ENCODE results near the gene TGFBR3L. TPM values are rescaled to one million over a fixed set of nuclear protein-coding genes. Genes with fewer than 3 reads are reported as not detected.
"Not testable (repeated sequence)": the region's sequence is repeated elsewhere in the genome, so short reads cannot be mapped to it uniquely, and the experiment has no call there.

The TGFBR3L gene
- total RNA-seq, 1 donor from 2014 or later = 2.2 TPM

- no peak for DNase-seq (ENCODE audit: low spot score)
Measured at GRCh38 chr19:7959211-7959610, 44.6 kb downstream of the TGFBR3L start.

DNA sequence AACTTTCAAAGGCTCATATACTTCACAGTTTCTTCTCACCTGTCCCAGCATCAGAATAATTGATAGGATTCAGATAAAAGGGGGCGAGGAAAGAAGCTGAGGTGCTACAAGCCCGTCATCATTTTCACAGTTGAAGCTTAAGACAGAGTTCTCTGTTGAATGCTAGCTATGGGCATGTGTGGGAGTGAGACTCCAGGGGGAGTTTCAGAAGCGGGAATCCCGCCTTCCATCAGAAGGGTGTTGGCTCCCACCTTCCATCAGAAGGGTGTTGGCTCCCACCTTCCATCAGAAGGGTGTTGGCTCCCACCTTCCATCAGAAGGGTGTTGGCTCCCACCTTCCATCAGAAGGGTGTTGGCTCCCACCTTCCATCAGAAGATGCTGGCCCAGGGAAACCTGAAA lies 46.5 kb downstream of the TGFBR3L start:
- not testable (repeated sequence) for DNase-seq (ENCODE audit: low spot score)

GRCh38 chr19:7961920-7962626 lies 47.4 kb downstream of the TGFBR3L start:
- no peak for DNase-seq (ENCODE audit: low spot score)

GRCh38 chr19:7962644-7963268 lies 48.1 kb downstream of the TGFBR3L start:
- DNase-seq (ENCODE audit: low spot score) = no peak

DNA sequence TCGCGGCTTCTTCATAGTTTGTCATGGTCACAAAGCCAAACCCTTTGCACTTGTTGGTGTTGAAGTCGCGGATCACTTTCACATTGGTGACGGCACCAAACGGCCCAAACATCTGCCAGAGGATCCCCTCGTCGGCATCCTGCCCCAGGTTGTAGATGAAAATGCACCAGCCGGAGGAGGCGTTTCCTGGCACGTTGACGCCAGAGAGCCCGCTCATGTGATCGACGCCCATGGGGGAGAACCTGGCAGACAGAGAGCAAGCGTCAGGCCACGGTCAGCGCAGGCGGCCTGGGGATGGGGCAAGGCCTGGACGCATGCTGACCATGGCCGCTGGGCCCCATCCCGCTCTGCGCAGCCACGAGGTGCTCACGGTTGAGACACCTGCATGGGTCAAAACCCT lies 48.9 kb downstream of the TGFBR3L start:
- no peak for DNase-seq (ENCODE audit: low spot score)

DNA sequence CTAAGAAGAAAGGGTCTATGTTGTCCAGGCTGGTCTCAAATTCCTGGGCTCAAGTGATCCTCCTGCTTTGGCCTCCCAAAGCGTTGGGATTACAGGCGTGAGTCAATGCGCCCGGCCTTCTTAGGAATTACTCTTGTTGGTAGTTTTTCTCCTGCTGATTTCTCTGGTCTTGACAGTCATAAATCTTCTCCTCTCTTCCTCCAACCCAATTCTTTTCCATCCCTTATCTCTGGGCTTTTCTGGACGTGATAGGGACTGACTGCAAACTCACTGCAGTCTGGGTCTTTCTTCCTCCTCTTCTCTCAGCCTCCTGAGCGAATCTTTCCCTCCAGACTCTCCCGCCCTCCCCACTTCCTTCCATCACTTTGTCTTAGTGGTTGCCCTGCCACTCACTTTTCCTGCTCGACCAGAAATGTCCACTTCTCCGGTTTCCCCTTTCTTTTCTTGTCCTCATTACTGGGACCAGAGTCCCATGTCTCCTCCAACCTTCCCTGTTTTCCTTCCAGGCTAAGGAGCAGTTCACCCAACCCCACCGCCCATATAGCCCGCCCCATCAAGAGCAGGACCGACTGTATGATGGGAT lies 50.7 kb downstream of the TGFBR3L start:
- no peak for DNase-seq (ENCODE audit: low spot score)

- DNase-seq (ENCODE audit: low spot score) = no peak
Measured at GRCh38 chr19:7965921-7966665, 51.5 kb downstream of the TGFBR3L start.

DNA sequence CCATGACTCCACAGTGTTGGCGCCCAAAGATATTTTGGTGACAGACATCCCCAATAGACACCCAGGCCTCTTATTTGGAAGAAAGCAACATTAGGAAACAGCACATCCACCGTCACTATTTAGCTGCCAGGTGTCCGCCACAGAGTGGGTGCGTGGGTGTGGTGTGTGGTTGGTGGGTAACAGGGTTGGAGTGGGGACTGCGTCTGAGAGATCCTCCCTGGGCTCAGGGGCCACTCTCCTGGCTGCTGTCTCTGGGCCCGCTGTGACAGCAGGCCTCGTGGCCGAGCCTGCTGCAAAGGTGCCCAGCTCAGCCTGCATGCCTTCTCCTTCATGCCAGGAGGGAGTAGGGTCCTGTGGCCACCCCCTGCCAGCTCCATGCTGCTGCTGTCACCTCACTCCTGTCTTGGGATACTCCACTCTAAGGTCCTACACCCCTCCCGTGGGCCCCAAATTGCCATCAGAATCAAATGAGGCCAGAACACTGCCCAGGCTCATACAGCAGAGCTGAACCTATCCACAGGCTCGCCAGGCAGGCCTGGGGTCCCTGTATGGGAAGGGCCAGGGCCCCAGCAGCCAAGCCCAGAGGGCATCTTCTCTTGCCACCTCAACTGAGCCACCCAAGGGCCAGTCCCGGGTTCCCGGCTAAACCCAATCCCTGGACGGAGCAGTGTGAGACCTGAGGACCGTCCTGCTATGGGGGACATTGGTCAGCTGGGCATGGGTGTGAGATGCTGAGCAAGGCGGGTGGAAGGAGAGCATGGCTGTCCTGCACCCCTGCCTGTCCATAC lies 53.6 kb downstream of the TGFBR3L start:
- DNase-seq (ENCODE audit: low spot score) = no peak

Other genes with a start within 250 kb of the TGFBR3L start
- not detected for gene RETN, start 245.8 kb upstream of the TGFBR3L start, total RNA-seq
- not detected for gene MCEMP1, start 237.7 kb upstream of the TGFBR3L start, total RNA-seq
- gene TRAPPC5, start 234.0 kb upstream of the TGFBR3L start, total RNA-seq = 80.8 TPM
- not detected for gene FCER2, start 212.7 kb upstream of the TGFBR3L start, total RNA-seq
- gene CLEC4G, start 182.7 kb upstream of the TGFBR3L start, total RNA-seq = 0.57 TPM
- 3.3 TPM for gene CD209, start 167.3 kb upstream of the TGFBR3L start, total RNA-seq
- gene CLEC4M, start 151.6 kb upstream of the TGFBR3L start, total RNA-seq = not detected
- 15.9 TPM for gene EVI5L, start 84.6 kb upstream of the TGFBR3L start, total RNA-seq
- 2.0 TPM for gene PRR36, start 40.4 kb upstream of the TGFBR3L start, total RNA-seq
- 8.5 TPM for gene LRRC8E, start 26.3 kb upstream of the TGFBR3L start, total RNA-seq
- 35.1 TPM for gene MAP2K7, start 11.0 kb upstream of the TGFBR3L start, total RNA-seq
- gene SNAPC2, start 5.5 kb downstream of the TGFBR3L start, total RNA-seq = 21.0 TPM
- 2.2 TPM for gene CTXN1, start 11.3 kb downstream of the TGFBR3L start, total RNA-seq
- 78.3 TPM for gene TIMM44, start 28.8 kb downstream of the TGFBR3L start, total RNA-seq
- 77.9 TPM for gene ELAVL1, start 90.8 kb downstream of the TGFBR3L start, total RNA-seq
- gene CCL25, start 137.9 kb downstream of the TGFBR3L start, total RNA-seq = not detected
- gene FBN3, start 234.8 kb downstream of the TGFBR3L start, total RNA-seq = not detected

Data from ureter (tissue), 1 donor.